ENCODE results near the gene ALKAL2. TPM values are rescaled to one million over a fixed set of nuclear protein-coding genes. Genes with fewer than 3 reads are reported as not detected.
"Not testable (repeated sequence)": the region's sequence is repeated elsewhere in the genome, so short reads cannot be mapped to it uniquely, and the experiment has no call there.

Gene ALKAL2, protein sequence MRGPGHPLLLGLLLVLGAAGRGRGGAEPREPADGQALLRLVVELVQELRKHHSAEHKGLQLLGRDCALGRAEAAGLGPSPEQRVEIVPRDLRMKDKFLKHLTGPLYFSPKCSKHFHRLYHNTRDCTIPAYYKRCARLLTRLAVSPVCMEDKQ
- total RNA-seq, result 10 to 100 TPM; 29.6 to 46.9 TPM
- polyA plus RNA-seq (ENCODE audit: insufficient read depth, low read depth, low replicate concordance), result 69.4 TPM
- long read RNA-seq, donor 1, partial matches to known transcripts, result 0 of 4 reads
- long read RNA-seq, donor 1, other reads (novel, unspliced or antisense), result 0 of 4 reads
- long read RNA-seq, donor 2, partial matches to known transcripts, result 0 of 1 reads
- long read RNA-seq, donor 2, other reads (novel, unspliced or antisense), result 0 of 1 reads

DNA sequence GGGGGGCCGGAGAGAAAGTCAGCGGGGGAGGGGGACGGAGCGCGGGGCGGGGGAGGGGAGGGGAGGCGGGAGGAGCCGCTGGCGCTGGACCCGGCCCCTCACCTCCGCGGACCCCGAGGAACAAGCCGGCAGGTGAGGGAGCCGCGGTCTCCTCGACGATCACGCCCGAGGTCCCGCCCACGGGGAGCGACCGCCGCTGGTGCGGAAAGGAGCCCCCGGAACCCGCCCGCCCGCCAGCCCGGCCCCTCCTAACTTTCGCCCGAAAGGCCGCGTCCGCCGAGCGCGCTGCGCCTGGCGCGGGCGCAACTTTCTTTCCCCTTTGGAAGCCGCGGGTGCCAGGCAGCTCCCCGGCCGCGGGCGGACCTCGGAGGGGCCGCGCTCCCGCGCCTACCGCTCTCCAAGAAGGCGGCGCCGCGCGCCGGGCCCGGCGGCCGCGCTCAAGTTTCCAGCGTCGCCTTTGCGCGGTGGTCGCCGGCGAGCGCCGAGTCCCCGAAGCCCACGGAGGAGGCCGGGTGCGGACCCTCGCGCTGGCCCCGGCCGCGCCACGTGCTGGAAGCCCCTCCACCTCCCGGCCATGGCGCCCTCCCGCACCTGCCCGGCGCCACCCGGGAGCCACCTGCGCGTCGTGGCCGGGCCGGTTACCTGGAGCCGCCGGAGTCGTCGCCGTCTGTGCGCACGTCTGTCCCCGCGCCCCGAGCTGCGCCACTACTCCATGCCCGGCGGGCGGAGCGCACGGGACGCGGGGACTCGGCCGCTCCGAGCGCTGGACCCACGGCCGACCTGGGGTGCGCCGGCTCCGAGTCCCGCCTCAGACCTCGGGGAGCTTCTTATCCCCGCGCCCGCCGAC lies at the start of gene ALKAL2:
ALKAL2 (minus strand) TSS at position 181 of the 847 bp plus-strand sequence. CDS start 256 bp downstream, outside the sequence.
- TF ChIP-seq, protein P1, sequence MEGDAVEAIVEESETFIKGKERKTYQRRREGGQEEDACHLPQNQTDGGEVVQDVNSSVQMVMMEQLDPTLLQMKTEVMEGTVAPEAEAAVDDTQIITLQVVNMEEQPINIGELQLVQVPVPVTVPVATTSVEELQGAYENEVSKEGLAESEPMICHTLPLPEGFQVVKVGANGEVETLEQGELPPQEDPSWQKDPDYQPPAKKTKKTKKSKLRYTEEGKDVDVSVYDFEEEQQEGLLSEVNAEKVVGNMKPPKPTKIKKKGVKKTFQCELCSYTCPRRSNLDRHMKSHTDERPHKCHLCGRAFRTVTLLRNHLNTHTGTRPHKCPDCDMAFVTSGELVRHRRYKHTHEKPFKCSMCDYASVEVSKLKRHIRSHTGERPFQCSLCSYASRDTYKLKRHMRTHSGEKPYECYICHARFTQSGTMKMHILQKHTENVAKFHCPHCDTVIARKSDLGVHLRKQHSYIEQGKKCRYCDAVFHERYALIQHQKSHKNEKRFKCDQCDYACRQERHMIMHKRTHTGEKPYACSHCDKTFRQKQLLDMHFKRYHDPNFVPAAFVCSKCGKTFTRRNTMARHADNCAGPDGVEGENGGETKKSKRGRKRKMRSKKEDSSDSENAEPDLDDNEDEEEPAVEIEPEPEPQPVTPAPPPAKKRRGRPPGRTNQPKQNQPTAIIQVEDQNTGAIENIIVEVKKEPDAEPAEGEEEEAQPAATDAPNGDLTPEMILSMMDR (IDR thresholded peaks at IDR 0.05), result no peak
- TF ChIP-seq POLR2A (IDR thresholded peaks at IDR 0.05), result no peak
- intact Hi-C loops (cut with DNase I; ENCODE audit: low total_unique reads), result no loop called here
- Histone ChIP-seq H3K4me1 (peaks cover 12% of the 10 kb centered on the region), H3K36me3 (ENCODE audit: low read depth, missing control alignments) (no peaks in the 10 kb centered on the region), H3K4me3 (peak within 1 kb of the TSS; percentile 48 to 66), H3K27ac (peak within 1 kb of the TSS; percentile 76 to 86), H3K9me3 (no peaks in the 10 kb centered on the region), H3K27me3 (no peaks in the 10 kb centered on the region)
- WGBS, 2 donors, result 0 to 1% methylated on average over 5 to 72 of the region's 128 CpGs
- no peak for DNase-seq

DNA sequence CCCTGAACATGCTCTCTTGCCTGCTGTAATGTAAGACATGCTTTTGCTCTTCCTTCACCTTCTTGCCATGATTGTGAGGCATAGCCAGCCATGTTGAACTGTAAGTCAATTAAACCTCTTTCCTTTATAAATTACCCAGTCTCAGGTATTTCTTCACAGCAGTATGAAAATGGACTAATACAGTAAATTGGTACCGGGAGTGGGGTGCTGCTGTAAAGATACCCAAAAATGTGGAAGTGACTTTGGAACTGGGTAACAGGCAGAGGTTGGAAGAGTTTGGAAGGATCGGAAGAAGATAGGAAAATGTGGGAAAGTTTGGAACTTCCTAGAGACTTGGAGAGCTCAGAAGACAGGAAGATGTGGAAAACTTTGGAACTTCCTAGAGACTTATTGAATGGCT lies 49.1 kb upstream of the ALKAL2 start:
- WGBS, 2 donors, result 94 to 98% methylated on average over 2 of the region's 2 CpGs
- DNase-seq; H3K27me3 ChIP-seq; intact Hi-C loops (cut with DNase I; ENCODE audit: low total_unique reads); H3K27ac ChIP-seq; H3K4me1 ChIP-seq; H3K36me3 ChIP-seq (ENCODE audit: low read depth, missing control alignments); H3K9me3 ChIP-seq; H3K4me3 ChIP-seq: not testable (repeated sequence)

DNA sequence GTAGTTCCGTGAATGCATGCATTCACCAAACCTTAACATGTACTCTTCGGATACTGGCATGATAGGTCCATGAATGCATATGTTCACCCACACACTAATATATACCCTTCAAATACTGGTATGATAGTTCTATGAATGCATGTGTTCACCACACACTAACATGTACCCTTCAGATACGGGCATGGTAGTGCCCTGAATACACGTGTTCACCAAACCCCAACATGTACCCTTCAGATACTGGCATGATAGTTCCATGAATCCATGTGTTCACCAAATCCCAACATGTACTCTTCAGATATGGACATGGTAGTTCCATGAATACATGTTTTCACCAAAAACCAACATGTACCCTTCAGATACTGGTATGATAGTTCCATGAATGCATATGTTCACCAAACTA lies 48.5 kb upstream of the ALKAL2 start:
- 88 to 89% methylated on average over 4 of the region's 4 CpGs for WGBS, 2 donors
- H3K4me3 ChIP-seq, result no peak overlapping the region
- no peak for DNase-seq
- H3K9me3 ChIP-seq, result no peaks in the 10 kb centered on the region
- no peaks in the 10 kb centered on the region for H3K4me1 ChIP-seq
- no peaks in the 10 kb centered on the region for H3K27me3 ChIP-seq
- H3K27ac ChIP-seq, result no peak overlapping the region
- intact Hi-C loops (cut with DNase I; ENCODE audit: low total_unique reads), result no loop called here
- TF ChIP-seq, protein P1 (IDR thresholded peaks at IDR 0.05), result no peak
- no peak for TF ChIP-seq POLR2A (IDR thresholded peaks at IDR 0.05)
- H3K36me3 ChIP-seq (ENCODE audit: low read depth, missing control alignments), result no peaks in the 10 kb centered on the region

DNA sequence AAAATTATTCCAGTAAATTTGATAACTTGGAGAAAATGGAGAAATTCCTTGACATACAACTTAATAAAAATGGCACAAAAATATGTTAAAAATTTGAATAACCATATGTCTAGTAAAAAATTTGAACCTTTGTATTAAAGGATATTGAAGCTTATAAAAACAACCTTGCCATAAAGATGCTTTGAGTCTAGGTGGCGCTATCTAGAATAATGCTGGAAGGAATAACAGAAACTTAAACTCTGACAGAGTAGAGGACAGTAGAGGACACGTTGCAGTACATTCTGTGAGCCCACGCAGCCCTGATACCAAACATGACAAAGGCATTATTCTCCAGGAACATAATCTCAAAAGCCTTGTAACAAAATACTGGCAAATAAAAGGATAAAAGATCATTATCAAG lies 44.7 kb upstream of the ALKAL2 start:
- Histone ChIP-seq H3K9me3 (no peaks in the 10 kb centered on the region), H3K27ac (no peak overlapping the region), H3K36me3 (ENCODE audit: low read depth, missing control alignments) (no peaks in the 10 kb centered on the region), H3K4me3 (no peak overlapping the region), H3K27me3 (no peaks in the 10 kb centered on the region), H3K4me1 (no peaks in the 10 kb centered on the region)
- DNase-seq, result no peak
- WGBS, 2 donors, result 51 to 64% methylated on average over 3 of the region's 3 CpGs
- no peak for TF ChIP-seq POLR2A (IDR thresholded peaks at IDR 0.05)
- TF ChIP-seq, protein P1 (IDR thresholded peaks at IDR 0.05), result no peak
- intact Hi-C loops (cut with DNase I; ENCODE audit: low total_unique reads), result no loop called here

DNA sequence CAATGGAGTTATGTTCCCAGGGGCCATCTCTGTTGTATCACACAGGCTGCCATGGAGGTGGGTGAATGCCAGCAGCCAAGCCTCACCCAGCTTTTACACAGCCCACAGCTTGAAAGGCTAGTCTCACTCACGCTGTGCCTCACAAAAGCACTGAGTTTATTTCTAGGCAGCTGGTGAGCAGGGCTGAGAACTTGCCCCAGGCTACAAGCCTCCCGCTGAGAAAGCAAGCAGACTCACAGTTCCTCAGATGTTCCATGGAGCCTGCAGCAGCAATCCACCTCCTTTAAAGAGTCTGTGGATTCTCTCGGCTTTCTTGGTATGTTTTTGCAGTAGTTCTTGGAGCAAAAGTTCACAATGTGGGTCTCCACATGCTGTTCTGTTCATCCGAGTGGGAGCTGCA lies 40.9 kb upstream of the ALKAL2 start:
- Histone ChIP-seq H3K36me3 (ENCODE audit: low read depth, missing control alignments) (no peaks in the 10 kb centered on the region), H3K4me1 (no peaks in the 10 kb centered on the region), H3K9me3 (no peaks in the 10 kb centered on the region), H3K27me3 (no peaks in the 10 kb centered on the region), H3K27ac (no peak overlapping the region), H3K4me3 (no peak overlapping the region)
- 85 to 93% methylated on average over 4 of the region's 4 CpGs for WGBS, 2 donors
- no peak for TF ChIP-seq POLR2A (IDR thresholded peaks at IDR 0.05)
- TF ChIP-seq, protein P1 (IDR thresholded peaks at IDR 0.05), result no peak
- intact Hi-C loops (cut with DNase I; ENCODE audit: low total_unique reads), result no loop called here
- no peak for DNase-seq
